ENCODE data around the gene IL1B. TPM values are rescaled to one million over a fixed set of nuclear protein-coding genes. Genes with fewer than 3 reads are reported as not detected.

IL1B gene
- total RNA-seq = 1 to 10 TPM in 2 of 6 experiments, under 1 TPM in 3, not detected in 1; 0.19 to 4.1 (median 0.49) TPM
- long read RNA-seq = 0 reads

- no peak for DNase-seq
- H3K27ac ChIP-seq = no peak within 1 kb of the TSS
- H3K9me3 ChIP-seq = no peaks in the 10 kb centered on the region
- peaks cover 0 to 11% (median 5%) of the 10 kb centered on the region in 4 donors for H3K4me1 ChIP-seq
- WGBS (ENCODE audit: insufficient coverage, low coverage, low lambda C conversion rate, missing lambda C conversion rate) = 54% methylated on average over 4 of the region's 4 CpGs
- intact Hi-C loops (cut with DNase I) = no loop called here
- TF ChIP-seq POLR2A (IDR thresholded peaks at IDR 0.05) = no peak
- TF ChIP-seq, protein P1, sequence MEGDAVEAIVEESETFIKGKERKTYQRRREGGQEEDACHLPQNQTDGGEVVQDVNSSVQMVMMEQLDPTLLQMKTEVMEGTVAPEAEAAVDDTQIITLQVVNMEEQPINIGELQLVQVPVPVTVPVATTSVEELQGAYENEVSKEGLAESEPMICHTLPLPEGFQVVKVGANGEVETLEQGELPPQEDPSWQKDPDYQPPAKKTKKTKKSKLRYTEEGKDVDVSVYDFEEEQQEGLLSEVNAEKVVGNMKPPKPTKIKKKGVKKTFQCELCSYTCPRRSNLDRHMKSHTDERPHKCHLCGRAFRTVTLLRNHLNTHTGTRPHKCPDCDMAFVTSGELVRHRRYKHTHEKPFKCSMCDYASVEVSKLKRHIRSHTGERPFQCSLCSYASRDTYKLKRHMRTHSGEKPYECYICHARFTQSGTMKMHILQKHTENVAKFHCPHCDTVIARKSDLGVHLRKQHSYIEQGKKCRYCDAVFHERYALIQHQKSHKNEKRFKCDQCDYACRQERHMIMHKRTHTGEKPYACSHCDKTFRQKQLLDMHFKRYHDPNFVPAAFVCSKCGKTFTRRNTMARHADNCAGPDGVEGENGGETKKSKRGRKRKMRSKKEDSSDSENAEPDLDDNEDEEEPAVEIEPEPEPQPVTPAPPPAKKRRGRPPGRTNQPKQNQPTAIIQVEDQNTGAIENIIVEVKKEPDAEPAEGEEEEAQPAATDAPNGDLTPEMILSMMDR (IDR thresholded peaks at IDR 0.05) = no peak
- peak in 3 of 4 donors; percentile 14 to 30 (median 15) for ATAC-seq
- no peaks in the 10 kb centered on the region for H3K27me3 ChIP-seq
- H3K4me3 ChIP-seq = peak within 1 kb of the TSS in 1 of 3 donors; percentile 10
- no peaks in the 10 kb centered on the region for H3K36me3 ChIP-seq
Measured at GRCh38 chr2:112836695-112837117, at the start of gene IL1B. Gene IL1B (minus strand): TSS chr2:112836779. CDS start chr2:112836229, 550 bp downstream.

DNA sequence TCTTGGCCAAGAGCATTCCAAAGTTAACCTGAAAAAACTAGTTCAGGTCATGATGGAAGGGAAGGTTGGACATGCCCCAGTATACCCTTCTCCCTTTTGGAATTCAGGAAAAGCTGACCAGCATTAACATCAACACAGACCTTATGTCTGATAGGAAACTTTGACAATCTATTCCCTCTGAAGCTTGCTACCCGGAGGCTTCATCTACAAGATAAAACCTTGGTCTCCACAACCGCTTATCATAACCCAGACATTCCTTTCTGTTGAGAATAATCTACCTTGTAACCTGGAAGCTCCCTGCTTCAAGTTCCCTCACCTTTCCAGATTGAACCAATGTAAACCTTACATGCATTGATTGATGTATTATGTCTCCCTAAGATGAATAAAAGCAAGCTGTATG lies 49.7 kb upstream of the IL1B start:
- Histone ChIP-seq H3K4me1 (peaks cover 0 to 5% (median 0%) of the 10 kb centered on the region in 4 donors), H3K27me3 (no peaks in the 10 kb centered on the region), H3K9me3 (no peaks in the 10 kb centered on the region), H3K36me3 (no peaks in the 10 kb centered on the region), H3K4me3 (no peak overlapping the region), H3K27ac (no peak overlapping the region)
- TF ChIP-seq, protein P1 (IDR thresholded peaks at IDR 0.05) = no peak
- no peak for TF ChIP-seq POLR2A (IDR thresholded peaks at IDR 0.05)
- ATAC-seq = no peak
- intact Hi-C loops (cut with DNase I) = loop anchor here in 1 of 2 donors (10.0 kb wide), 1 partner anchor 141 kb away; no protein-coding TSS in a partner anchor
- WGBS (ENCODE audit: insufficient coverage, low coverage, low lambda C conversion rate, missing lambda C conversion rate) = 60% methylated on average over 2 of the region's 2 CpGs
- DNase-seq = no peak

DNA sequence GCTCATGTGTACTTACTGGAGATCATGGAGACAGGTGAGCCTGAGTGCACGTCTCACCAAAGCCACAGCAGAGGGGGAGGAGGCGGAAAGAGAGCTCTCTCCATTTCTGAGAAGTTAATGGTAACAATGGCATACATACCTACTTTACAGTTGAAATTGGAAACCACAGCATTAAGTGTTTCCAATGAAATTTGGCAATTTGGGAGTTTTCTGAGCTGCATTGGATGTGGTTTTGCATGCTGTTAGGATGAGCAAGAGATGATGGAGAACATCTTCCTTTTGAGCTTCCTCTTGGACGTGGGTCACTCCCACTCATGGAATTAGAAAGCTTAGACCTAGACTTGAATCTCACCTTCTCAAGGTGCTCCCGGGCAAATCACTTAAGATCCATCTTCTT lies 48.9 kb upstream of the IL1B start:
- Histone ChIP-seq H3K27me3 (no peaks in the 10 kb centered on the region), H3K27ac (no peak overlapping the region), H3K36me3 (no peaks in the 10 kb centered on the region), H3K4me1 (peaks cover 0 to 5% (median 0%) of the 10 kb centered on the region in 4 donors), H3K4me3 (no peak overlapping the region), H3K9me3 (no peaks in the 10 kb centered on the region)
- peak in 3 of 4 donors; percentile 13 to 40 (median 16) for ATAC-seq
- TF ChIP-seq POLR2A (IDR thresholded peaks at IDR 0.05) = no peak
- TF ChIP-seq, protein P1 (IDR thresholded peaks at IDR 0.05) = no peak
- intact Hi-C loops (cut with DNase I) = loop anchor here in 1 of 2 donors (10.0 kb wide), 1 partner anchor 141 kb away; no protein-coding TSS in a partner anchor
- DNase-seq = no peak
- WGBS (ENCODE audit: insufficient coverage, low coverage, low lambda C conversion rate, missing lambda C conversion rate) = 45% methylated on average over 4 of the region's 4 CpGs

GRCh38 chr2:112884869-112885505 lies 48.4 kb upstream of the IL1B start:
- no peaks in the 10 kb centered on the region for H3K36me3 ChIP-seq
- H3K27me3 ChIP-seq = no peaks in the 10 kb centered on the region
- no peak overlapping the region for H3K27ac ChIP-seq
- peaks cover 0 to 5% (median 0%) of the 10 kb centered on the region in 4 donors for H3K4me1 ChIP-seq
- no peaks in the 10 kb centered on the region for H3K9me3 ChIP-seq
- no peak overlapping the region for H3K4me3 ChIP-seq
- ATAC-seq (peak; percentile 98 to 99 (median 99)), DNase-seq (peak; percentile 69 to 82 (median 72))
- intact Hi-C loops (cut with DNase I) = loop anchor here (5.0 to 10.0 kb wide), 2 partner anchors 140 to 143 kb away; no protein-coding TSS in a partner anchor
- TF ChIP-seq POLR2A (IDR thresholded peaks at IDR 0.05) = no peak
- TF ChIP-seq, protein P1 (IDR thresholded peaks at IDR 0.05) = peak; percentile 91 to 96 (median 94)
- WGBS (ENCODE audit: insufficient coverage, low coverage, low lambda C conversion rate, missing lambda C conversion rate) = 17% methylated on average over 5 of the region's 6 CpGs

All from right lobe of liver (tissue), 6 donors.